ENCODE measurements around the gene CD244.

GRCh38 chr1:160888926-160889325, 26.2 kb upstream of the CD244 start:
- TF ChIP-seq CTCF (IDR thresholded peaks at IDR 0.05 in 8 of 11, conservative IDR thresholded peaks at IDR 0.05 in 3 of 11) (no peak), POLR2AphosphoS5 (IDR thresholded peaks at IDR 0.05) (no peak), POLR2A (IDR thresholded peaks at IDR 0.05) (no peak)
